GM12801 (cell line): ENCODE measurements around the gene ZFPL1.

ENCODE experiments used
- CTCF ChIP-seq: IDR thresholded peaks from one replicate; pipeline ENCODE4 v1.5.1; 2011; ENCODE audit warnings: control low read depth; ENCODE audit not compliant: insufficient read length; ENCODE audit errors: extremely low read depth

The ZFPL1 gene

GRCh38 chr11:65124480-65125196 lies 40.6 kb downstream of the ZFPL1 start:
- no peak for TF ChIP-seq CTCF

- TF ChIP-seq CTCF: no peak
These were observed 41.4 kb downstream of the ZFPL1 start for GRCh38 chr11:65125197-65126056.

GRCh38 chr11:65126624-65127274 lies 42.7 kb downstream of the ZFPL1 start:
- TF ChIP-seq CTCF: no peak

GRCh38 chr11:65127473-65128181 lies 43.6 kb downstream of the ZFPL1 start:
- TF ChIP-seq CTCF: no peak

GRCh38 chr11:65128182-65129145 lies 44.4 kb downstream of the ZFPL1 start:
- no peak for TF ChIP-seq CTCF

GRCh38 chr11:65129649-65130441 lies 45.8 kb downstream of the ZFPL1 start:
- TF ChIP-seq CTCF: no peak
